ENCODE measurements around the gene FRMD4A. TPM values are rescaled to one million over a fixed set of nuclear protein-coding genes. Genes with fewer than 3 reads are reported as not detected.

FRMD4A gene
- total and polyA plus RNA-seq, 2 experiments from 2014 or later: 5.4 to 10.3 TPM

GRCh38 chr10:14328881-14329672 lies 1.6 kb downstream of the FRMD4A start:
- Histone ChIP-seq H3K36me3 (replicated peaks; ENCODE audit: insufficient read depth, low read depth) (no peaks in the 10 kb centered on the region), H3K79me2 (no peaks in the 10 kb centered on the region), H3K27ac (no peak overlapping the region), H3K4me1 (ENCODE audit: insufficient read depth) (no peaks in the 10 kb centered on the region), H3K9me3 (ENCODE audit: low read depth) (no peaks in the 10 kb centered on the region), H3K4me3 (no peak overlapping the region), H3K9me2 (replicated peaks; ENCODE audit: insufficient read depth) (no peaks in the 10 kb centered on the region), H3K4me2 (no peak overlapping the region), H2AFZ (no peak overlapping the region), H4K20me1 (ENCODE audit: insufficient read depth, poor library complexity, severe bottlenecking) (no peaks in the 10 kb centered on the region), H3K27me3 (no peaks in the 10 kb centered on the region)
- WGBS (ENCODE audit: low lambda C conversion rate, missing lambda C conversion rate): 81% methylated on average over 6 of the region's 6 CpGs
- DNase-seq (ENCODE audit: low spot score): no peak
- no peak for TF ChIP-seq EZH2phosphoT487 (IDR thresholded peaks at IDR 0.05; ENCODE audit: low read depth, severe bottlenecking, unreplicated experiment)
- TF ChIP-seq CTCF (IDR thresholded peaks at IDR 0.05; ENCODE audit: poor library complexity): no peak
- no peak for TF ChIP-seq EZH2 (IDR thresholded peaks at IDR 0.05; ENCODE audit: borderline replicate concordance)

GRCh38 chr10:14327527-14327926 lies 3.2 kb downstream of the FRMD4A start:
- no peak for TF ChIP-seq EZH2phosphoT487 (IDR thresholded peaks at IDR 0.05; ENCODE audit: low read depth, severe bottlenecking, unreplicated experiment)
- no peak for TF ChIP-seq CTCF (IDR thresholded peaks at IDR 0.05; ENCODE audit: poor library complexity)
- peak overlapping the region; percentile 1 for H3K4me2 ChIP-seq
- no peaks in the 10 kb centered on the region for H4K20me1 ChIP-seq (ENCODE audit: insufficient read depth, poor library complexity, severe bottlenecking)
- no peaks in the 10 kb centered on the region for H3K27me3 ChIP-seq
- no peak for DNase-seq (ENCODE audit: low spot score)
- no peaks in the 10 kb centered on the region for H3K9me3 ChIP-seq (ENCODE audit: low read depth)
- H3K79me2 ChIP-seq: no peaks in the 10 kb centered on the region
- WGBS (ENCODE audit: low lambda C conversion rate, missing lambda C conversion rate): 65% methylated on average over 4 of the region's 4 CpGs
- no peaks in the 10 kb centered on the region for H3K4me1 ChIP-seq (ENCODE audit: insufficient read depth)
- H3K4me3 ChIP-seq: no peak overlapping the region
- no peak overlapping the region for H2AFZ ChIP-seq
- no peaks in the 10 kb centered on the region for H3K36me3 ChIP-seq (replicated peaks; ENCODE audit: insufficient read depth, low read depth)
- no peak overlapping the region for H3K27ac ChIP-seq
- no peaks in the 10 kb centered on the region for H3K9me2 ChIP-seq (replicated peaks; ENCODE audit: insufficient read depth)

- TF ChIP-seq CTCF (IDR thresholded peaks at IDR 0.05; ENCODE audit: poor library complexity): no peak
- no peak for TF ChIP-seq EZH2phosphoT487 (IDR thresholded peaks at IDR 0.05; ENCODE audit: low read depth, severe bottlenecking, unreplicated experiment)
- TF ChIP-seq EZH2 (IDR thresholded peaks at IDR 0.05; ENCODE audit: borderline replicate concordance): no peak
- no peak overlapping the region for H3K4me3 ChIP-seq
- H4K20me1 ChIP-seq (ENCODE audit: insufficient read depth, poor library complexity, severe bottlenecking): no peaks in the 10 kb centered on the region
- no peaks in the 10 kb centered on the region for H3K9me3 ChIP-seq (ENCODE audit: low read depth)
- no peaks in the 10 kb centered on the region for H3K36me3 ChIP-seq (replicated peaks; ENCODE audit: insufficient read depth, low read depth)
- H3K4me2 ChIP-seq: no peak overlapping the region
- no peaks in the 10 kb centered on the region for H3K4me1 ChIP-seq (ENCODE audit: insufficient read depth)
- 78% methylated on average over 8 of the region's 8 CpGs for WGBS (ENCODE audit: low lambda C conversion rate, missing lambda C conversion rate)
- H3K27me3 ChIP-seq: no peaks in the 10 kb centered on the region
- H2AFZ ChIP-seq: no peak overlapping the region
- no peak overlapping the region for H3K27ac ChIP-seq
- DNase-seq (ENCODE audit: low spot score): no peak
- H3K79me2 ChIP-seq: no peaks in the 10 kb centered on the region
- no peaks in the 10 kb centered on the region for H3K9me2 ChIP-seq (replicated peaks; ENCODE audit: insufficient read depth)
These were observed 4.1 kb downstream of the FRMD4A start for GRCh38 chr10:14326581-14326980.

Measured in hepatocyte (in vitro differentiated cells).